Melanocyte of skin (primary cell): ENCODE results near the gene LSM2. TPM values are rescaled to one million over a fixed set of nuclear protein-coding genes. Genes with fewer than 3 reads are reported as not detected.

Experiments
- small RNA-seq, 2 donors: library from RNA; depleted of rRNA; stranded (forward); fragments of <200 nt; gene quantifications; one replicate each; pipeline ENCODE3, GENCODE V24; 2012
- total RNA-seq, 2 donors: library from RNA; depleted of rRNA; stranded (reverse); fragments of >200 nt; gene quantifications; 2 replicates each; pipeline ENCODE4 v1.2.3, GENCODE V29; 2012

Gene LSM2
- 10 to 100 TPM; 41.0 to 61.6 TPM for total RNA-seq

GRCh38 chr6:31806470-31807272 is at the start of gene LSM2:
LSM2 (minus strand) TSS chr6:31806966; CDS start chr6:31806757, 209 bp downstream.

GRCh38 chr6:31827286-31828079 is 20.7 kb upstream of the LSM2 start, which contains the start of gene HSPA1B:
HSPA1B (plus strand) TSS chr6:31827738; CDS start chr6:31827951, 213 bp downstream.

GRCh38 chr6:31815025-31815838 is 8.5 kb upstream of the LSM2 start, which contains the start of the genes HSPA1A and HSPA1L:
HSPA1A (plus strand) TSS chr6:31815543; CDS start chr6:31815757, 214 bp downstream.
HSPA1L (minus strand) TSS chr6:31815283; CDS start chr6:31811972, 3,311 bp downstream.

GRCh38 chr6:31795616-31796298 is 11.0 kb downstream of the LSM2 start, which contains the start of gene VARS1:
VARS1 (minus strand) TSS chr6:31795752; CDS start chr6:31795217, 535 bp downstream.

GRCh38 chr6:31776989-31777666 is 29.6 kb downstream of the LSM2 start, which contains the start of gene VWA7:
VWA7 (minus strand) TSS chr6:31777328; CDS start chr6:31776779, 549 bp downstream.

GRCh38 chr6:31762356-31762755 is 44.4 kb downstream of the LSM2 start, which contains the start of gene SAPCD1:
SAPCD1 (plus strand) TSS chr6:31762656; CDS start chr6:31763055, 399 bp downstream.

Small RNA genes lying within 50 kb of the gene (small RNA-seq; reads per million reads assigned to genes)
- 0 reads per million in 2 donors for gene MSH5-SAPCD1
- gene RF00019: 0 reads per million in 2 donors
- gene RNU6-850P: 0 reads per million in 2 donors
- 0 reads per million in 2 donors for gene SAPCD1
- gene SNORD48: 37.1 to 48.4 reads per million in 2 donors
- gene SNORD52: 0 reads per million in 2 donors

Other genes with a start within 250 kb of the LSM2 start
- gene LTA, start 234.7 kb downstream of the LSM2 start, total RNA-seq: under 1 TPM in 1 of 2 donors, not detected in 1; under 0.01 TPM
- gene TNF, start 231.4 kb downstream of the LSM2 start, total RNA-seq: under 1 TPM; under 0.01 to 0.34 TPM
- not detected for gene LTB, start 224.5 kb downstream of the LSM2 start, total RNA-seq
- gene LST1, start 220.7 kb downstream of the LSM2 start, total RNA-seq: not detected
- not detected for gene NCR3, start 214.0 kb downstream of the LSM2 start, total RNA-seq
- not detected for gene AIF1, start 191.7 kb downstream of the LSM2 start, total RNA-seq
- gene PRRC2A, start 186.3 kb downstream of the LSM2 start, total RNA-seq: 10 to 100 TPM; 68.5 to 72.3 TPM
- gene BAG6, start 154.3 kb downstream of the LSM2 start, total RNA-seq: 100 to 1,000 TPM; 125 to 160 TPM
- gene APOM, start 151.1 kb downstream of the LSM2 start, total RNA-seq: 1 to 10 TPM in 1 of 2 donors, under 1 TPM in 1; 0.33 to 1.0 TPM
- 10 to 100 TPM; 21.3 to 23.1 TPM for gene C6orf47, start 146.2 kb downstream of the LSM2 start, total RNA-seq
- 10 to 100 TPM; 13.1 to 17.3 TPM for gene GPANK1, start 142.0 kb downstream of the LSM2 start, total RNA-seq
- gene CSNK2B, start 140.9 kb downstream of the LSM2 start, total RNA-seq: 100 to 1,000 TPM; 142 to 170 TPM
- gene LY6G5B, start 137.0 kb downstream of the LSM2 start, total RNA-seq: 1 to 10 TPM in 1 of 2 donors, under 1 TPM in 1; 1.00 to 2.1 TPM
- gene LY6G5C, start 125.9 kb downstream of the LSM2 start, total RNA-seq: under 1 TPM; under 0.01 to 0.67 TPM
- gene ABHD16A, start 103.6 kb downstream of the LSM2 start, total RNA-seq: 10 to 100 TPM; 47.0 to 53.0 TPM
- not detected for gene LY6G6F, start 100.1 kb downstream of the LSM2 start, total RNA-seq
- not detected for gene LY6G6D, start 91.6 kb downstream of the LSM2 start, total RNA-seq
- gene LY6G6C, start 85.2 kb downstream of the LSM2 start, total RNA-seq: not detected
- gene MPIG6B, start 83.6 kb downstream of the LSM2 start, total RNA-seq: not detected
- 10 to 100 TPM; 10.3 to 22.0 TPM for gene DDAH2, start 77.7 kb downstream of the LSM2 start, total RNA-seq
- 100 to 1,000 TPM; 511 to 845 TPM for gene CLIC1, start 70.4 kb downstream of the LSM2 start, total RNA-seq
- gene MSH5, start 67.0 kb downstream of the LSM2 start, total RNA-seq: 10 to 100 TPM; 17.6 to 22.0 TPM
- gene SAPCD1, start 44.3 kb downstream of the LSM2 start, total RNA-seq: 1 to 10 TPM in 1 of 2 donors, under 1 TPM in 1; 0.69 to 1.7 TPM
- not detected for gene VWA7, start 29.6 kb downstream of the LSM2 start, total RNA-seq
- gene VARS1, start 11.2 kb downstream of the LSM2 start, total RNA-seq: 10 to 100 TPM; 58.5 to 66.6 TPM
- under 1 TPM; 0.67 to 0.69 TPM for gene HSPA1L, start 8.3 kb upstream of the LSM2 start, total RNA-seq
- 100 to 1,000 TPM in 1 of 2 donors, 10 to 100 TPM in 1; 55.7 to 144 TPM for gene HSPA1A, start 8.6 kb upstream of the LSM2 start, total RNA-seq
- 100 to 1,000 TPM in 1 of 2 donors, 10 to 100 TPM in 1; 95.3 to 188 TPM for gene HSPA1B, start 20.8 kb upstream of the LSM2 start, total RNA-seq
- gene NEU1, start 55.9 kb upstream of the LSM2 start, total RNA-seq: 100 to 1,000 TPM; 114 to 132 TPM
- gene SLC44A4, start 72.0 kb upstream of the LSM2 start, total RNA-seq: not detected
- gene EHMT2, start 90.7 kb upstream of the LSM2 start, total RNA-seq: 10 to 100 TPM; 29.9 to 44.3 TPM
- 1 to 10 TPM; 1.7 to 3.0 TPM for gene ZBTB12, start 95.1 kb upstream of the LSM2 start, total RNA-seq
- 1 to 10 TPM; 2.4 to 3.7 TPM for gene C2, start 120.8 kb upstream of the LSM2 start, total RNA-seq
- 1 to 10 TPM; 1.7 to 4.1 TPM for gene CFB, start 139.1 kb upstream of the LSM2 start, total RNA-seq
- gene NELFE, start 152.0 kb upstream of the LSM2 start, total RNA-seq: 100 to 1,000 TPM in 1 of 2 donors, 10 to 100 TPM in 1; 73.6 to 114 TPM
- 10 to 100 TPM; 50.6 to 54.4 TPM for gene SKIC2, start 152.2 kb upstream of the LSM2 start, total RNA-seq
- 10 to 100 TPM; 13.1 to 16.0 TPM for gene DXO, start 165.2 kb upstream of the LSM2 start, total RNA-seq
- 1 to 10 TPM in 1 of 2 donors, under 1 TPM in 1; 0.33 to 1.4 TPM for gene C4A, start 175.1 kb upstream of the LSM2 start, total RNA-seq
- gene C4B, start 207.8 kb upstream of the LSM2 start, total RNA-seq: 1 to 10 TPM in 1 of 2 donors, under 1 TPM in 1; 0.67 to 1.4 TPM
- gene CYP21A2, start 231.4 kb upstream of the LSM2 start, total RNA-seq: not detected